Measurements from ENCODE around the gene EBF3. TPM values are rescaled to one million over a fixed set of nuclear protein-coding genes. Genes with fewer than 3 reads are reported as not detected.

The EBF3 gene
- total and polyA plus RNA-seq, 3 donors from 2014 or later, result 4.0 to 7.6 (median 6.0) TPM

- DNase-seq, result no peak
- TF ChIP-seq CTCF (IDR thresholded peaks at IDR 0.05) (no peak), POLR2A (IDR thresholded peaks at IDR 0.05) (no peak)
- WGBS, 2 donors, result 95 to 97% methylated on average over 7 of the region's 7 CpGs
- Histone ChIP-seq H3K9me3 (no peaks in the 10 kb centered on the region), H3K4me1 (no peaks in the 10 kb centered on the region), H3K27me3 (no peaks in the 10 kb centered on the region), H3K27ac (no peak overlapping the region), H3K4me3 (no peak overlapping the region), H3K36me3 (ENCODE audit: low read depth, missing control alignments) (no peaks in the 10 kb centered on the region)
- intact Hi-C loops (cut with DNase I; ENCODE audit: low total_unique reads), result no loop called here
These were observed 127.8 kb downstream of the EBF3 start for GRCh38 chr10:129836253-129836652.

GRCh38 chr10:129833994-129834739 lies 129.9 kb downstream of the EBF3 start:
- WGBS, 2 donors, result 82 to 86% methylated on average over 15 of the region's 15 CpGs
- no peaks in the 10 kb centered on the region for H3K36me3 ChIP-seq (ENCODE audit: low read depth, missing control alignments)
- no peak for DNase-seq

GRCh38 chr10:129833468-129833950 lies 130.6 kb downstream of the EBF3 start:
- Histone ChIP-seq H3K9me3 (no peaks in the 10 kb centered on the region), H3K27me3 (no peaks in the 10 kb centered on the region), H3K4me1 (no peaks in the 10 kb centered on the region), H3K36me3 (ENCODE audit: low read depth, missing control alignments) (no peaks in the 10 kb centered on the region), H3K27ac (no peak overlapping the region), H3K4me3 (no peak overlapping the region)
- no peak for DNase-seq
- 89 to 92% methylated on average over 12 of the region's 12 CpGs for WGBS, 2 donors
- TF ChIP-seq CTCF (IDR thresholded peaks at IDR 0.05), result no peak
- intact Hi-C loops (cut with DNase I; ENCODE audit: low total_unique reads), result no loop called here

More at GRCh38 chr10:129833994-129834739, 129.9 kb downstream of the EBF3 start:
- Histone ChIP-seq H3K4me3 (no peak overlapping the region), H3K4me1 (no peaks in the 10 kb centered on the region), H3K27me3 (no peaks in the 10 kb centered on the region), H3K9me3 (no peaks in the 10 kb centered on the region), H3K27ac (no peak overlapping the region)
- intact Hi-C loops (cut with DNase I; ENCODE audit: low total_unique reads), result no loop called here
- TF ChIP-seq POLR2A (IDR thresholded peaks at IDR 0.05), result no peak
- no peak for TF ChIP-seq CTCF (IDR thresholded peaks at IDR 0.05)

GRCh38 chr10:129832573-129833467 lies 131.3 kb downstream of the EBF3 start:
- TF ChIP-seq POLR2A (IDR thresholded peaks at IDR 0.05) (no peak), CTCF (IDR thresholded peaks at IDR 0.05) (no peak)
- no peaks in the 10 kb centered on the region for H3K4me1 ChIP-seq
- intact Hi-C loops (cut with DNase I; ENCODE audit: low total_unique reads), result no loop called here
- H3K9me3 ChIP-seq, result no peaks in the 10 kb centered on the region
- 85 to 91% methylated on average over 18 to 21 of the region's 22 CpGs for WGBS, 2 donors
- no peak for DNase-seq
- H3K27me3 ChIP-seq, result no peaks in the 10 kb centered on the region
- no peak overlapping the region for H3K27ac ChIP-seq
- no peak overlapping the region for H3K4me3 ChIP-seq
- no peaks in the 10 kb centered on the region for H3K36me3 ChIP-seq (ENCODE audit: low read depth, missing control alignments)
